ENCODE measurements around the gene THADA.

Gene THADA

GRCh38 chr2:43324259-43325106 lies 271.4 kb downstream of the THADA start:
- CTCF ChIA-PET: no interaction called here
- TF ChIP-seq ZNF384 (IDR thresholded peaks at IDR 0.05) (no peak), NFRKB (IDR thresholded peaks at IDR 0.05) (no peak), SP1 (IDR thresholded peaks at IDR 0.05) (no peak), ARNT (IDR thresholded peaks at IDR 0.05) (no peak), FOXM1 (IDR thresholded peaks at IDR 0.05; ENCODE audit: borderline replicate concordance) (no peak), L3MBTL2 (conservative IDR thresholded peaks at IDR 0.05) (no peak), BHLHE40 (IDR thresholded peaks at IDR 0.05; ENCODE audit: borderline replicate concordance) (no peak), PKNOX1 (IDR thresholded peaks at IDR 0.05) (no peak), SUZ12 (IDR thresholded peaks at IDR 0.05) (no peak), FOXK2 (IDR thresholded peaks at IDR 0.05) (no peak), HDGF (IDR thresholded peaks at IDR 0.05; ENCODE audit: borderline replicate concordance) (no peak), FOXA1 (IDR thresholded peaks at IDR 0.05) (no peak), TARDBP (IDR thresholded peaks at IDR 0.05) (no peak), ELF4 (IDR thresholded peaks at IDR 0.05) (no peak), LEF1 (IDR thresholded peaks at IDR 0.05; ENCODE audit: borderline replicate concordance) (no peak)
- POLR2A ChIA-PET: no interaction called here
- no peak for DNase-seq (ENCODE audit: extremely low spot score)

GRCh38 chr2:43323857-43324256 lies 272.0 kb downstream of the THADA start:
- ChIA-PET CTCF (no interaction called here), POLR2A (no interaction called here)
- DNase-seq (ENCODE audit: extremely low spot score): no peak
- TF ChIP-seq L3MBTL2 (conservative IDR thresholded peaks at IDR 0.05) (no peak), ZNF384 (IDR thresholded peaks at IDR 0.05) (no peak), LEF1 (IDR thresholded peaks at IDR 0.05; ENCODE audit: borderline replicate concordance) (no peak), NFRKB (IDR thresholded peaks at IDR 0.05) (no peak), ELF4 (IDR thresholded peaks at IDR 0.05) (no peak), FOXM1 (IDR thresholded peaks at IDR 0.05; ENCODE audit: borderline replicate concordance) (no peak), FOXK2 (IDR thresholded peaks at IDR 0.05) (no peak), FOXA1 (IDR thresholded peaks at IDR 0.05) (no peak), SP1 (IDR thresholded peaks at IDR 0.05) (no peak), PKNOX1 (IDR thresholded peaks at IDR 0.05) (no peak), HDGF (IDR thresholded peaks at IDR 0.05; ENCODE audit: borderline replicate concordance) (no peak), ARNT (IDR thresholded peaks at IDR 0.05) (no peak), CTBP1 (IDR thresholded peaks at IDR 0.05; ENCODE audit: borderline replicate concordance) (no peak), SUZ12 (IDR thresholded peaks at IDR 0.05) (no peak), TARDBP (IDR thresholded peaks at IDR 0.05) (no peak), BHLHE40 (IDR thresholded peaks at IDR 0.05; ENCODE audit: borderline replicate concordance) (no peak)

- ChIA-PET POLR2A (no interaction called here), CTCF (no interaction called here)
- DNase-seq (ENCODE audit: extremely low spot score): no peak
- TF ChIP-seq L3MBTL2 (conservative IDR thresholded peaks at IDR 0.05) (no peak), FOXM1 (IDR thresholded peaks at IDR 0.05; ENCODE audit: borderline replicate concordance) (no peak), FOXK2 (IDR thresholded peaks at IDR 0.05) (no peak), ZNF384 (IDR thresholded peaks at IDR 0.05) (no peak), NFRKB (IDR thresholded peaks at IDR 0.05) (no peak), HDGF (IDR thresholded peaks at IDR 0.05; ENCODE audit: borderline replicate concordance) (no peak), BHLHE40 (IDR thresholded peaks at IDR 0.05; ENCODE audit: borderline replicate concordance) (no peak), CTBP1 (IDR thresholded peaks at IDR 0.05; ENCODE audit: borderline replicate concordance) (no peak), FOXA1 (IDR thresholded peaks at IDR 0.05) (no peak), ELF4 (IDR thresholded peaks at IDR 0.05) (no peak), PKNOX1 (IDR thresholded peaks at IDR 0.05) (no peak)
Measured at GRCh38 chr2:43321446-43321845, 274.4 kb downstream of the THADA start.

- no peak for TF ChIP-seq TARDBP (IDR thresholded peaks at IDR 0.05)
- no peak for TF ChIP-seq PKNOX1 (IDR thresholded peaks at IDR 0.05)
- TF ChIP-seq ELF4 (IDR thresholded peaks at IDR 0.05): no peak
- no peak for TF ChIP-seq L3MBTL2 (conservative IDR thresholded peaks at IDR 0.05)
- TF ChIP-seq ZNF384 (IDR thresholded peaks at IDR 0.05): no peak
- no peak for TF ChIP-seq NFRKB (IDR thresholded peaks at IDR 0.05)
- TF ChIP-seq HDGF (IDR thresholded peaks at IDR 0.05; ENCODE audit: borderline replicate concordance): no peak
- no peak for TF ChIP-seq SP1 (IDR thresholded peaks at IDR 0.05)
- no peak for TF ChIP-seq FOXA1 (IDR thresholded peaks at IDR 0.05)
- TF ChIP-seq LEF1 (IDR thresholded peaks at IDR 0.05; ENCODE audit: borderline replicate concordance): no peak
- TF ChIP-seq FOXK2 (IDR thresholded peaks at IDR 0.05): no peak
- no peak for TF ChIP-seq BHLHE40 (IDR thresholded peaks at IDR 0.05; ENCODE audit: borderline replicate concordance)
- TF ChIP-seq SUZ12 (IDR thresholded peaks at IDR 0.05): no peak
- TF ChIP-seq CTBP1 (IDR thresholded peaks at IDR 0.05; ENCODE audit: borderline replicate concordance): no peak
- TF ChIP-seq ARNT (IDR thresholded peaks at IDR 0.05): no peak
- TF ChIP-seq FOXM1 (IDR thresholded peaks at IDR 0.05; ENCODE audit: borderline replicate concordance): no peak
- DNase-seq (ENCODE audit: extremely low spot score): no peak
- ChIA-PET CTCF (no interaction called here), POLR2A (no interaction called here)
Measured at GRCh38 chr2:43319541-43319940, 276.3 kb downstream of the THADA start.

- CTCF ChIA-PET: no interaction called here
- no peak for DNase-seq (ENCODE audit: extremely low spot score)
- POLR2A ChIA-PET: no interaction called here
- TF ChIP-seq FOXA1 (IDR thresholded peaks at IDR 0.05) (no peak), SUZ12 (IDR thresholded peaks at IDR 0.05) (no peak), ELF4 (IDR thresholded peaks at IDR 0.05) (no peak), HDGF (IDR thresholded peaks at IDR 0.05; ENCODE audit: borderline replicate concordance) (no peak), FOXK2 (IDR thresholded peaks at IDR 0.05) (no peak), BHLHE40 (IDR thresholded peaks at IDR 0.05; ENCODE audit: borderline replicate concordance) (no peak), PKNOX1 (IDR thresholded peaks at IDR 0.05) (no peak), ZNF384 (IDR thresholded peaks at IDR 0.05) (no peak), L3MBTL2 (conservative IDR thresholded peaks at IDR 0.05) (no peak)
Measured at GRCh38 chr2:43318791-43319190, 277.0 kb downstream of the THADA start.
